COR-L47 (cell line): ENCODE data around the gene TBC1D4.
"Not testable (repeated sequence)": the region's sequence is repeated elsewhere in the genome, so short reads cannot be mapped to it uniquely, and the experiment has no call there.

ENCODE experiments used
- DNase-seq: peaks from one replicate; lab custom pipeline; 2025; lab: John Stamatoyannopoulos, UW

The TBC1D4 gene

GRCh38 chr13:75446874-75447273, 35.1 kb downstream of the TBC1D4 start:
- DNase-seq, result no peak

- no peak for DNase-seq
Measured at GRCh38 chr13:75445717-75446499, 36.1 kb downstream of the TBC1D4 start.

GRCh38 chr13:75444016-75444415, 38.0 kb downstream of the TBC1D4 start:
- no peak for DNase-seq

- no peak for DNase-seq
Measured at GRCh38 chr13:75443356-75443958, 38.5 kb downstream of the TBC1D4 start.

- DNase-seq, result no peak
Measured at GRCh38 chr13:75442736-75443234, 39.2 kb downstream of the TBC1D4 start.

DNA sequence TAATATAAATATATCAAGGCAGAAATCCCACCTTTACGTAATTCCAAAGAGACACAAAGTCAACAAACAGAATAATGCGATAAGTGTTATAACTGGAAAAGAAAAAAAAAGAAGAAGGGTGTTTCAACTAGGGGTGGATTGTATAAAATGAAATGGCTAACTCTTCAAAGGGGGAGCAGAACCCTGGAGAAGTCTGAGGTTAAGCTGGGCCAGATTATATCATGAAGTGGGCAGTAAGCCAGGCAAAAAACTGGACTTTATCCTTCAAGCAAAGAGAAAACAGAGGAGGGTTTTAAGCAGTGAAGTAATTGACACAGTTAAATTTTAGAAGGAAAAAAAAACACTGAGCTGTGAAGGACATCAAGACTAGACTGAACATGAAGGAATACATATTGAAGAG, 41.9 kb downstream of the TBC1D4 start:
- DNase-seq, result no peak

DNA sequence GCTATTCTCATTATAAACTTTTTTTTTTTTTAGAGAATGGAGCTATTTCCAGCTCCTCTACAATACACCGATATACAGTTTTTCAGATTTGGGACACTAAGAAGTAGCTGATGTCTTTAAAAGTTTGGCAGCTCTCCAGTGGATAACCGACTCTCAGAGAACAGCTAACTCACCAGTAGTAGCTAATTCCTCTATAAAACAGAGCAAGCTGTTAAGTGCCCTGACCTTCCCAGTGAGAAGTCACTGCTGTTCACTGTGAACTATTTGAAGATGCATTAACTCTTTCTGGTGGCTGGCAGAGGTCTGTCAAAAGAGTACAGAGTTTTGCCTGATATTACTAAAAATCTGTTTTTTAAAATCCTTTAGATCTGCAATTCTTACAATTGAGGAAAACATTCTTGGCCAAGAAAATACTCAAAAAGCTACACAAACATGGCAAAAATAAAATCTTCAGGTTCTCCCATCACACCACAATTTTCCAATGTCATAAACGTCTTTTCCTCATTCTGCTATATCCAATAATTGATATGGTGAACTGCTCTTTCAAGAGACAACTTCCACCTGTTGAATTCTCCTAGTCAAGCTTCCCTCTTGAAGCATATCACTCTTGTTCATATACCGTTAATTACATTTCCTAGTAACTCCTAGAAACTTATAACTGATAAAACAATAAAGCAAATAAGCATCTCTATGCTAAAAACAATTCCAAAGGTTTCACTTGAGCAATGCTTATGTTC, 44.2 kb downstream of the TBC1D4 start:
- no peak for DNase-seq

GRCh38 chr13:75434126-75434525, 47.8 kb downstream of the TBC1D4 start:
- DNase-seq, result not testable (repeated sequence)

DNA sequence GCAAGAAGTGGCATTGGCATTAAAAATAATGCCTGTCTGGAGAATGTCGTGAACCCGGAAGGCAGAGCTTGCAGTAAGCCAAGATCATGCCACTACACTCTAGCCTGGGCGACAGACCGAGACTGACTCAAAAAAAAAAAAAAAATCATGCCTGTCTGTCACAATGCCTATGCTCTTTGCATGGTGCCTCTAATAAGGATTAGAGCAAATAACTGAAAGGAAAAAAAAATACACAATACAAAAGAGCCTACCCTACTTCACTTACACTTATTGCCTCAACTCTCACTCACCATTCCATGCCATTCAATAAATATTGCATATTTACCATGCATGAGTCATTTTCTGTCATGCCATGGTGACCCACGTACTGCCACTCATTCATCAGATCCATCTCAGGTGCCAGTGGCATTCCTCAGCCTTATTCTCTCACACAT, 49.1 kb downstream of the TBC1D4 start:
- no peak for DNase-seq

GRCh38 chr13:75432045-75432444, 49.9 kb downstream of the TBC1D4 start:
- no peak for DNase-seq

DNA sequence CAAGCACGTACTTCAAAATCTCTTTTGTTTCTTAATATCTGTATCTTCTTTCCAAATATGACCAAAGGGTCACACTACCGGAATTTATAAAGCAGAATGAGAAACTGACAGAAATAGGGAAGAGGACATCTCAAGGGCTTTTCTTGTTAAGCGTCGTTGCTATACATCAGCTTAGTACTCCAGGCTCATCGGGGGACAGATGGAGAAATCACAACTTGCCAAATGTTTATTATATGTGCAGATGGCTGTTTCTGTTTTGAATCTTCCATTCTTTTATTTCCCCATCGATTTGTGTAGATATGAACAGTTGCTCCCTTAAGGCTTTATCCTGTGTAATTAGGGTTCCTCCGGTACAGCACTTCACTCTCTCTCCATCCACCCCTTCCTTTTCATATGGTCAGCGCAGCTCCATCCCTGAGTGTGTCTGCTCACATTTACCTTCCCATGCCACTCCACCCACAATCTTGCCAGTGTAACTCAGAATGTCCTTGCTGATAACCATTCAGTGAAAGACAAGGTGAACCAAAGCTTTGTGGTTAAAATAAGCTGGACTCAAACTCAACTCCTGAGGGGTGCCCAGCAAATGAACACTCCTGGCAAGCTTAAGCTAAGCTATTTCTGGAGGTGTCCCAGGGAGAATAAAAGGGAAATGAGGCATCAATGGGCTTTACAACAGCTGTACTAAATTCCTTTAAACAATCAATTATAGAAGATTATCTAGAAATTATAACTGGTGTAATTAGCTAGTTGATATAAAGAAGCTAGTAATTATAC, 51.3 kb downstream of the TBC1D4 start:
- no peak for DNase-seq

DNA sequence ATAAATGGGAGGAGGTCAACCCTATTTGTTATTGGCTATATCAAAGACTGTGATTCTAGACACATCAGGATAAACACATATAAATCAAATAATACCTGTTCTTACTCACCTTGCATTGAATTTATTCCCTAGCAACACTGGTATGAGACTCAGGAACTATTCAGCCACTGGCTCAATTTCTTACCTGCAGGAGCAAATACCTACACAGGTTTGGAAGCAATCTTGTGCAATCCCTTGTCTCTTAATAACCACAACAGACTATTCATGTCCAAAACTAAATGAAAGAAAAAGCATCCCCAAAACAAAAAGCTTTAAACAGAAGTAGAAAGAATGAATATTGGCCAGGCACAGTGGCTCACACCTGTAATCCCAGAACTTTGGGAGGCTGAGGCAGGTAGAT, 55.5 kb downstream of the TBC1D4 start:
- no peak for DNase-seq

DNA sequence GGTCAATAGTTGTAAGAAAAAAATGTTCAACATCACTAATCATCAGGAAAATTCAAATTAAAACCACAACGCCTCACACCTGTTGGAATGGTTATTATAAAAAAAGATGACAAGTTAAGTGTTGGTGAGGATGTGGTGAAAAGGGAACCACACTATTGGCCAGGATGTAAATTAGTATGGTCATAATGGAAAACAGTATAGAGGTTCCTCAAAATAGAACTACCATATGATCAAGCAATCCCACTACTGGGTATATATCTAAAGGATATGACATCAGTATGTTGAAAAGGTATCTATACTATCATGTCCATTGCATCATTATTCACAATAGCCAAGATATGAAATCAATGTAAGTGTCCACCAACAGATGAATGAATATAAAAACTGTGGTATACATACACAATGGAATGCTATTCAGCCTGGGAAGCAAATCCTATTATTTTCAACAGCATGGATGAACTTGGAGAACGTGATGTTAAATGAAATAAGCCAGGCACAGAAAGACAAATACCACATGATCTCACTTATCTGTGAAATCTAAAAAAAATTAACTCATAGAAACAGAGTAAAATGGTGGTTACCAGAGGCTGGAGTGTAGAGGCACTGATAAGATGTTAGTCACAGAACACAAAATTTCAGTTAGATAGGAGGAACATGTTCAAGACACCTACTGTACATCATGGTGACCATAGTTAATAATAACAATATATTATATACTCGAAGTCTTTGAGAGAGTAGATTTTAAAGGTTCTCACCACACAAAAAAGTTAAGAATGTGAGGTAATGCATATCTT, 56.6 kb downstream of the TBC1D4 start:
- DNase-seq, result no peak

GRCh38 chr13:75423946-75424345, 58.0 kb downstream of the TBC1D4 start:
- DNase-seq, result no peak

DNA sequence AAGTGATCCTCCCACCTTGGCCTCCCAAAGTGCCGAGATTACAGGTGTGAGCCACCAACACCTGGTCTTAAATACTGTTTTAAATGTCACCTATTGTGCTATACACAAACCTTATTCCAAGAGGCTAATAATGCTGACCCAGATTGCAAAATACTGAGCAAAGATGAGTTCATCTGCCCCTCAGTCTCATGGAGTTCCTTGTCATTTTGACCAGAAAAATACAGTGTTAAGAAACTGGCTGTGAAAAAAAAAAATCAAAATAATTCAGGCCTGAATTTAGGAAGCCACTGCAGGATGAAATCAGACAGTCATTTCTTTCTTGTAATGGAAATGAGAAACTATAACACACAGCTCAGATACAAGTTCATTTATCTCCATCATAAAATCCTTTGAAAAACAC, 59.9 kb downstream of the TBC1D4 start:
- DNase-seq, result no peak

DNA sequence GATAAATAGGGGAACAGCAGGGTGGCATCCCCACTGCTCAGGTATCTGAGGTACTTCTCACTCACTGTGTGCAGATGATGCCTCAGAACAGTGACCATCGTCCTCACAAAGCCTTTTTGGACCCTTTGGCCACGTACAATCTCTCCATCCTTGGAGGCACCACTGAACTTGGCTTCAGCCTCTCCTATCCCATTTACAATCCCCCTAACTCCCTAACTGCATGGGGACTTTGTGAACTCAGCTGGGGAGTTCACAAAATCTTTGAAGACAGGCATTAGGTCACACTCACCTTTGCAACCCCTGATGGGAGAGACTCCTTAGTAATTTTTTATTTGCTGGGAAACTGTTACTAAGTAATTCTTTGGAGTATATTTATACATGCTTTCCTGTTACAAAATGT, 60.8 kb downstream of the TBC1D4 start:
- no peak for DNase-seq

GRCh38 chr13:75419656-75420055, 62.3 kb downstream of the TBC1D4 start:
- DNase-seq, result no peak

DNA sequence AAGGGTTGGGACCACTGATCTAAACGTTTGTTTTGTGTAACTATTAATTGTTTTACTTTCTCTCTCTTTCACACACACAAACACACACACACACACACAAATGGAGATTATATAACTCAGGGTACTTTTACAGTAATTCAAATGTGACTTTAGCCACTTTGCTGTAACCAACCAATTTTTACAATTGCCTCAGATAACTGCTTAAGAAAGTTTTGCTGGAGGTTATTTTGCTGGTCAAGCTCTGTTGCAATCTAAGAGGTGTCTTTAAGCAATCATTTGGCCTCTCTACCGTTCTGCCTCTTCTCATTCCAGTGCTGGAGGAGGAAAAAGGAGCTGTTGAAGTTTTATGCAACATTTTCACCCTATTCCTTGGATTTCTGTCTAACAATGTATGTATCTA, 63.0 kb downstream of the TBC1D4 start:
- no peak for DNase-seq

- DNase-seq, result no peak
Measured at GRCh38 chr13:75418186-75418843, 63.7 kb downstream of the TBC1D4 start.

- DNase-seq, result no peak
Measured at GRCh38 chr13:75417656-75418055, 64.3 kb downstream of the TBC1D4 start.

GRCh38 chr13:75417012-75417384, 65.0 kb downstream of the TBC1D4 start:
- DNase-seq, result no peak
